Uterus (tissue), 4 donors: ENCODE results near the gene INPP4A. TPM values are rescaled to one million over a fixed set of nuclear protein-coding genes. Genes with fewer than 3 reads are reported as not detected.
A peak's percentile ranks its signal among the peaks of the same experiment; 100 is the strongest.

ENCODE experiments used
- DNase-seq, 2 donors: peaks; one replicate each; pipeline ENCODE4 v3.0.0-alpha.2; 2019 to 2020
- H3K27ac ChIP-seq, 2 donors: fragments of 200-600 bp; sonication (generic); 1 replicate in 1 of 2; 2 replicates in 1 of 2; pipeline ENCODE4 v1.5.1; 2016 to 2018
- H3K27me3 ChIP-seq, 2 donors: fragments of 200-600 bp; sonication (generic); one replicate each; pipeline ENCODE4 v1.5.1; 2018 to 2019; ENCODE audit warnings: control low read depth in 1 of 2
- H3K36me3 ChIP-seq, 2 donors: fragments of 200-600 bp; sonication (generic); one replicate each; pipeline ENCODE4 v1.5.1; 2019; ENCODE audit warnings: control low read depth in 1 of 2
- H3K4me1 ChIP-seq, 2 donors: fragments of 200-600 bp; sonication (generic); one replicate each; pipeline ENCODE4 v1.5.1; 2018 to 2019; ENCODE audit warnings: control low read depth in 1 of 2
- H3K4me3 ChIP-seq, 2 donors: fragments of 200-600 bp; sonication (generic); 1 replicate in 1 of 2; 2 replicates in 1 of 2; pipeline ENCODE4 v1.5.1; 2018 to 2019; ENCODE audit warnings: mild to moderate bottlenecking in 1 of 2
- H3K9me3 ChIP-seq, 2 donors: fragments of 200-600 bp; sonication (generic); one replicate each; pipeline ENCODE4 v1.5.1; 2019; ENCODE audit warnings: control low read depth in 1 of 2
- CTCF ChIP-seq, 4 experiments: fragments of 200-600 bp in 2 of 4; fragments of 450-650 bp in 2 of 4; sonication (generic) in 2 of 4; IDR thresholded peaks; one replicate each; pipeline ENCODE4 v1.5.1; 2016 to 2019; ENCODE audit warnings: antibody characterized with exemption in 4 of 4, mild to moderate bottlenecking in 2 of 4, moderate library complexity in 1 of 4
- POLR2A ChIP-seq, 2 donors: fragments of 450-650 bp; IDR thresholded peaks; one replicate each; pipeline ENCODE4 v1.6.1; 2016; ENCODE audit warnings: antibody characterized with exemption in 2 of 2, mild to moderate bottlenecking in 1 of 2, moderate library complexity in 1 of 2
- intact Hi-C: fragments of 100-400 bp; cut with DNase I; formaldehyde crosslinking; loops from one replicate; pipeline ENCODE4 v1.15.1; 2023; ENCODE audit warnings: low total_unique reads
- total RNA-seq, 4 donors: library from RNA; depleted of rRNA in 3 of 4; stranded (reverse); fragments of >200 nt in 3 of 4; gene quantifications; one replicate each; pipeline versions ENCODE4 v1.1.0 to v1.2.4, GENCODE V29; 2014 to 2023
- donor health status: DM: yes; HTN: yes; CAD: no.

Gene INPP4A
- total RNA-seq: 10 to 100 TPM in 3 of 4 donors, 1 to 10 TPM in 1; 8.7 to 40.2 (median 35.2) TPM

- H3K36me3 ChIP-seq: no peaks in the 10 kb centered on the region
- peak; percentile 28 to 53 for TF ChIP-seq POLR2A (IDR thresholded peaks at IDR 0.05)
- peak in 3 of 4 experiments; percentile 11 to 55 (median 22) for TF ChIP-seq CTCF (IDR thresholded peaks at IDR 0.05)
- H3K9me3 ChIP-seq: no peaks in the 10 kb centered on the region
- H3K4me3 ChIP-seq: peak within 1 kb of the TSS; percentile 64 to 68
- H3K27me3 ChIP-seq: no peaks in the 10 kb centered on the region
- intact Hi-C loops: no loop called here
- DNase-seq: peak; percentile 63 to 74
- H3K27ac ChIP-seq: peak within 1 kb of the TSS; percentile 68 to 79
- H3K4me1 ChIP-seq: peaks cover 0 to 4% of the 10 kb centered on the region in 2 donors
Observed at GRCh38 chr2:98444436-98445176, at the start of gene INPP4A. Gene INPP4A, plus strand, starts transcription at chr2:98444858. Its CDS starts 75,191 bp downstream, at chr2:98520049.

GRCh38 chr2:98395977-98396376 is 48.7 kb upstream of the INPP4A start:
- intact Hi-C loops: no loop called here
- TF ChIP-seq POLR2A (IDR thresholded peaks at IDR 0.05): no peak
- no peak for TF ChIP-seq CTCF (IDR thresholded peaks at IDR 0.05)
- DNase-seq: no peak

GRCh38 chr2:98396745-98397355 is 47.8 kb upstream of the INPP4A start:
- TF ChIP-seq POLR2A (IDR thresholded peaks at IDR 0.05): no peak
- no peak for TF ChIP-seq CTCF (IDR thresholded peaks at IDR 0.05)
- Histone ChIP-seq H3K27me3 (no peaks in the 10 kb centered on the region), H3K4me1 (no peaks in the 10 kb centered on the region), H3K27ac (no peak overlapping the region), H3K4me3 (no peak overlapping the region), H3K36me3 (no peaks in the 10 kb centered on the region), H3K9me3 (no peaks in the 10 kb centered on the region)
- intact Hi-C loops: no loop called here
- DNase-seq: no peak

More at GRCh38 chr2:98395977-98396376, 48.7 kb upstream of the INPP4A start:
- Histone ChIP-seq H3K36me3 (no peaks in the 10 kb centered on the region), H3K27me3 (no peaks in the 10 kb centered on the region), H3K4me1 (no peaks in the 10 kb centered on the region), H3K9me3 (no peaks in the 10 kb centered on the region), H3K27ac (no peak overlapping the region), H3K4me3 (no peak overlapping the region)

- no peak for DNase-seq
- H3K4me3 ChIP-seq: no peak overlapping the region
- H3K9me3 ChIP-seq: no peaks in the 10 kb centered on the region
- no peak for TF ChIP-seq POLR2A (IDR thresholded peaks at IDR 0.05)
- no peaks in the 10 kb centered on the region for H3K36me3 ChIP-seq
- no peak overlapping the region for H3K27ac ChIP-seq
- intact Hi-C loops: no loop called here
- H3K27me3 ChIP-seq: no peaks in the 10 kb centered on the region
- H3K4me1 ChIP-seq: no peaks in the 10 kb centered on the region
Observed at GRCh38 chr2:98399140-98399539, 45.5 kb upstream of the INPP4A start.

GRCh38 chr2:98403878-98404277 is 40.8 kb upstream of the INPP4A start:
- TF ChIP-seq CTCF (IDR thresholded peaks at IDR 0.05) (no peak), POLR2A (IDR thresholded peaks at IDR 0.05) (no peak)
- Histone ChIP-seq H3K4me1 (no peaks in the 10 kb centered on the region), H3K4me3 (no peak overlapping the region), H3K27ac (no peak overlapping the region), H3K27me3 (no peaks in the 10 kb centered on the region), H3K36me3 (no peaks in the 10 kb centered on the region), H3K9me3 (no peaks in the 10 kb centered on the region)
- no peak for DNase-seq
- intact Hi-C loops: no loop called here
